Measurements from ENCODE around the gene APCDD1L.

DNA sequence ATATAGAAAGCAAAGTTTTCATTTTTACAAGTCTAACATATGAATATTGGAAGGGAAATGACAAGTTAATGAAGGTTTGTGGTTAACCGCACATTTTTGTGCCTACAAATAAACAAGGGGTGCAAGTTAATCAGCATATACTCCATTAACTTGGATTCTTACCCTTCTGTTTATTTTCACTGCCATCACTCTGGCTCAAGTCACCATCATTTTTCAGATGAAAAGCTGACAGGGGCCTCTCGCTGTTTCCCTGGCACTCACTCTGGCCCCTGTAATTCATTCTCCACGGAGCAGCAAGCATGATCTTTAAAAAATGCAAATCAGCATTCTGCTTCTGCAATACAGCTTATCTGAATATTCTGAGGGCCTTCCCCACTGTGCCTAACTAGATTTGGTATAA, 29.8 kb downstream of the APCDD1L start:
- TF ChIP-seq, protein P1, sequence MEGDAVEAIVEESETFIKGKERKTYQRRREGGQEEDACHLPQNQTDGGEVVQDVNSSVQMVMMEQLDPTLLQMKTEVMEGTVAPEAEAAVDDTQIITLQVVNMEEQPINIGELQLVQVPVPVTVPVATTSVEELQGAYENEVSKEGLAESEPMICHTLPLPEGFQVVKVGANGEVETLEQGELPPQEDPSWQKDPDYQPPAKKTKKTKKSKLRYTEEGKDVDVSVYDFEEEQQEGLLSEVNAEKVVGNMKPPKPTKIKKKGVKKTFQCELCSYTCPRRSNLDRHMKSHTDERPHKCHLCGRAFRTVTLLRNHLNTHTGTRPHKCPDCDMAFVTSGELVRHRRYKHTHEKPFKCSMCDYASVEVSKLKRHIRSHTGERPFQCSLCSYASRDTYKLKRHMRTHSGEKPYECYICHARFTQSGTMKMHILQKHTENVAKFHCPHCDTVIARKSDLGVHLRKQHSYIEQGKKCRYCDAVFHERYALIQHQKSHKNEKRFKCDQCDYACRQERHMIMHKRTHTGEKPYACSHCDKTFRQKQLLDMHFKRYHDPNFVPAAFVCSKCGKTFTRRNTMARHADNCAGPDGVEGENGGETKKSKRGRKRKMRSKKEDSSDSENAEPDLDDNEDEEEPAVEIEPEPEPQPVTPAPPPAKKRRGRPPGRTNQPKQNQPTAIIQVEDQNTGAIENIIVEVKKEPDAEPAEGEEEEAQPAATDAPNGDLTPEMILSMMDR (IDR thresholded peaks at IDR 0.05; ENCODE audit: poor library complexity), result no peak
- TF ChIP-seq EZH2phosphoT487 (IDR thresholded peaks at IDR 0.05; ENCODE audit: low read depth, severe bottlenecking, unreplicated experiment) (no peak), EZH2 (IDR thresholded peaks at IDR 0.05; ENCODE audit: borderline replicate concordance) (no peak)
